SK-N-SH (cell line): Measurements from ENCODE around the gene OR6V1. TPM values are rescaled to one million over a fixed set of nuclear protein-coding genes. Genes with fewer than 3 reads are reported as not detected.

ENCODE experiments used
- CTCF ChIA-PET: fragments of 300-600, 350-600 bp; formaldehyde crosslinking; extraction: SDS; loops from one replicate; lab custom pipeline; 2021; lab: Yijun Ruan, JAX
- POLR2A ChIA-PET: fragments of 350-600 bp; sonication (Branson Sonifier 250); formaldehyde crosslinking; extraction: SDS; loops from one replicate; lab custom pipeline; 2020; ENCODE audit warnings: antibody characterized with exemption, inconsistent platforms; lab: Yijun Ruan, JAX
- DNase-seq: peaks from one replicate; pipeline ENCODE4 v3.0.0; 2012
- H2AFZ ChIP-seq: fragments of 200-600 bp; sonication (generic); 2 replicates; pipeline ENCODE4 v1.8.1; 2016; ENCODE audit warnings: antibody characterized with exemption, mild to moderate bottlenecking, low read depth
- H3F3A ChIP-seq: fragments of 200-600 bp; sonication (generic); replicated peaks from 2 replicates; pipeline ENCODE3; 2016; ENCODE audit warnings: antibody characterized with exemption, mild to moderate bottlenecking; ENCODE audit not compliant: insufficient read depth
- H3K27ac ChIP-seq, 2 experiments: fragments of 200-500 bp in 1 of 2; fragments of 200-600 bp in 1 of 2; sonication (Bioruptor generic) in 1 of 2; sonication (generic), shearing (Covaris generic) in 1 of 2; 2 replicates each; pipeline versions ENCODE4 v1.5.1 to v1.6.1; 2014 to 2016; ENCODE audit warnings: low read depth in 2 of 2, inconsistent platforms in 1 of 2, low read length in 1 of 2, mild to moderate bottlenecking in 1 of 2, mixed read lengths in 1 of 2
- H3K27me3 ChIP-seq: fragments of 200-600 bp; sonication (generic), shearing (Covaris generic); 2 replicates; pipeline ENCODE4 v1.6.1; 2016; ENCODE audit warnings: mixed run types; ENCODE audit not compliant: insufficient read depth
- H3K36me3 ChIP-seq, 2 experiments: fragments of 200-500 bp in 1 of 2; fragments of 200-600 bp in 1 of 2; sonication (Bioruptor generic) in 1 of 2; sonication (generic) in 1 of 2; replicated peaks in 1 of 2; 2 replicates each; pipeline versions ENCODE3 to v1.5.1; 2014 to 2016; ENCODE audit warnings: low read length in 1 of 2, mild to moderate bottlenecking in 1 of 2; ENCODE audit not compliant: insufficient read depth in 2 of 2, control insufficient read depth in 1 of 2
- H3K4me1 ChIP-seq, 2 experiments: fragments of 200-500 bp in 1 of 2; fragments of 200-600 bp in 1 of 2; sonication (Bioruptor generic) in 1 of 2; sonication (generic), shearing (Covaris generic) in 1 of 2; 2 replicates each; pipeline versions ENCODE4 v1.5.1 to v1.6.1; 2014 to 2016; ENCODE audit warnings: low read depth in 1 of 2, low read length in 1 of 2, mixed run types in 1 of 2; ENCODE audit not compliant: insufficient read depth in 2 of 2, control insufficient read depth in 1 of 2
- H3K4me2 ChIP-seq: fragments of 200-600 bp; sonication (generic), shearing (Covaris generic); 2 replicates; pipeline ENCODE4 v1.6.1; 2017; ENCODE audit warnings: mixed run types
- H3K4me3 ChIP-seq, 2 experiments: fragments of 200-500 bp in 1 of 2; fragments of 200-600 bp in 1 of 2; sonication (Bioruptor generic) in 1 of 2; sonication (generic), shearing (Covaris generic) in 1 of 2; 2 replicates each; pipeline versions ENCODE4 v1.5.1 to v1.8.1; 2014 to 2016; ENCODE audit warnings: low read depth in 2 of 2, inconsistent platforms in 1 of 2, low read length in 1 of 2, mild to moderate bottlenecking in 1 of 2, mixed read lengths in 1 of 2, moderate library complexity in 1 of 2
- H3K79me2 ChIP-seq: fragments of 200-600 bp; sonication (generic); 2 replicates; pipeline ENCODE4 v1.8.1; 2017; ENCODE audit warnings: mild to moderate bottlenecking; ENCODE audit not compliant: insufficient read depth
- H3K9ac ChIP-seq: fragments of 200-600 bp; sonication (generic); 2 replicates; pipeline ENCODE4 v1.6.1; 2017; ENCODE audit warnings: mixed run types
- H3K9me2 ChIP-seq: fragments of 200-600 bp; sonication (generic); 2 replicates; pipeline ENCODE4 v1.6.1; 2017; ENCODE audit warnings: mixed run types
- H3K9me3 ChIP-seq: fragments of 200-600 bp; sonication (generic); 2 replicates; pipeline ENCODE4 v1.6.1; 2017; ENCODE audit warnings: mixed run types, mild to moderate bottlenecking, moderate library complexity
- H4K20me1 ChIP-seq: fragments of 200-600 bp; sonication (generic); 2 replicates; pipeline ENCODE4 v1.6.1; 2017; ENCODE audit warnings: mild to moderate bottlenecking, mixed run types; ENCODE audit not compliant: insufficient read depth
- EP300 ChIP-seq, 2 experiments: IDR thresholded peaks; 2 replicates each; pipeline versions ENCODE4 v1.4.0 to v1.6.1; 2012; ENCODE audit warnings: borderline replicate concordance in 1 of 2, low read depth in 1 of 2, low read length in 1 of 2
- FOXM1 ChIP-seq: IDR thresholded peaks from 2 replicates; pipeline ENCODE4 v1.4.0; 2012; ENCODE audit warnings: low read depth, mild to moderate bottlenecking
- RAD21 ChIP-seq: IDR thresholded peaks from 2 replicates; pipeline ENCODE4 v1.6.1; 2012; ENCODE audit warnings: mild to moderate bottlenecking, low read length
- RCOR1 ChIP-seq: fragments of 150-350 bp; IDR thresholded peaks from 2 replicates; pipeline ENCODE4 v1.6.1; 2017; ENCODE audit warnings: antibody characterized with exemption, low read length
- RXRA ChIP-seq: IDR thresholded peaks from 2 replicates; pipeline ENCODE4 v1.4.0; 2012; ENCODE audit warnings: low read depth, mild to moderate bottlenecking, borderline replicate concordance
- SMC3 ChIP-seq: IDR thresholded peaks from 2 replicates; pipeline ENCODE4 v1.6.1; 2012; ENCODE audit warnings: low read depth, low read length, improper control_type of control experiment
- TCF12 ChIP-seq: IDR thresholded peaks from 2 replicates; pipeline ENCODE4 v1.4.0; 2012
- TEAD4 ChIP-seq: IDR thresholded peaks from 2 replicates; pipeline ENCODE4 v1.4.0; 2012; ENCODE audit warnings: mild to moderate bottlenecking, borderline replicate concordance; ENCODE audit not compliant: insufficient read depth
- polyA plus RNA-seq, 3 experiments: library from polyadenylated mRNA; depleted of rRNA; stranded (reverse); fragments of >200 nt; gene quantifications; 2 replicates each; pipeline ENCODE4 v1.2.3, GENCODE V29; 2012
- TF ChIP-seq, protein P1 (sequence below): IDR thresholded peaks from 2 replicates; pipeline ENCODE4; 2012
- TF ChIP-seq, protein P2 (sequence below): fragments of 150-350 bp; IDR thresholded peaks from 2 replicates; pipeline ENCODE4 v1.6.1; 2017; ENCODE audit warnings: antibody characterized with exemption, low read length, low read depth, borderline replicate concordance
- TF ChIP-seq, protein P3 (sequence below): IDR thresholded peaks from 2 replicates; pipeline ENCODE4 v1.4.0; 2012; ENCODE audit warnings: low read depth, borderline replicate concordance
- TF ChIP-seq, protein P4 (sequence below): IDR thresholded peaks from 2 replicates; pipeline ENCODE4 v1.4.0; 2012; ENCODE audit warnings: low read depth
- TF ChIP-seq, protein P5 (sequence below): IDR thresholded peaks from 2 replicates; pipeline ENCODE4 v1.6.1; 2012; ENCODE audit warnings: mild to moderate bottlenecking, low read depth, low read length, moderate library complexity

OR6V1 gene
- polyA plus RNA-seq, 1 of the 3 experiments (the other 2 are of a cell fraction): not detected

DNA sequence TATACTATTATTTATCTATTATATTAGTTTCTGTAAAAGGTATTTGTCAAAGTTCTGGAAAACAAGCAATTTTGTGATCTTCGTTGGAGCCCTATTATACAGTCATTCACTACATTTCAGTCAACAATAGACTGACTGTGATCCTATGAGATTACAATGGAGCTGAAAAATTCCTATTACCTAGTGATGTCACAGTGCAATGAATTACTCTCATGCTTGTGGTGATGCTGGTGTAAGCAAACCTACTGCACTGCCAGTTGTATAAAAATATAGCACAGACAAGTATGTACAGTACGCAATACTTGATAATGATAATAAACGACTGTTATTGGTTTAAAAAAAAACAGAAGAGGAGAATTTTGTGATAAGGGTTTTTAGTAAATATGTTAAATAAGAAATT, 21.4 kb downstream of the OR6V1 start (continued):
- TF ChIP-seq RXRA: no peak
- no peak for TF ChIP-seq RCOR1
- TF ChIP-seq RAD21: no peak

DNA sequence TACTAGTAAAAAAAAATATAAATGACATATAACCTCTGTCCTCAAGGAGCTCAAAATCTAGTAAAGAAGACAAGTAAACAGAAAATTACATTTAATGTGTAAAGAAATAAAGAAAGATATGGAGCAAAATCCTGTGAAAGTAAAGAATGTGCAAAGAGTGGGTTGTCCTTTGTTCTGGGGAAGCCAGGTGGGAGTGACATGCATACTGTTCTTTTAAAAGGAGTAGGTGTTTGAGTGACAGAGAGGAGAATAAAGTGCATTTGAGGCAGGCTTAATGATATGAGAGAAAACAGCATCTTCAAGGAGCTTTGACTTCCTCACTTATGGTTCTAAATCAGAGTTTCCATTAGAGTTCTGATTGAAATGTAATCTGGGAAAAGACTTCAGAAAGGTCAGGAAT, 22.0 kb downstream of the OR6V1 start:
- no peak overlapping the region for H3K4me2 ChIP-seq
- POLR2A ChIA-PET: no interaction called here
- CTCF ChIA-PET: no interaction called here

More for the DNA sequence above, 22.0 kb downstream of the OR6V1 start:
- H4K20me1 ChIP-seq: no peaks in the 10 kb centered on the region
- no peak overlapping the region for H3K4me3 ChIP-seq
- H3K9me3 ChIP-seq: no peaks in the 10 kb centered on the region
- peaks cover 8% of the 10 kb centered on the region; the same call in 1 of the 2 replicates for H3K27me3 ChIP-seq
- no peak overlapping the region for H2AFZ ChIP-seq
- no peaks in the 10 kb centered on the region for H3K9me2 ChIP-seq
- H3K79me2 ChIP-seq: no peaks in the 10 kb centered on the region
- no peaks in the 10 kb centered on the region for H3K4me1 ChIP-seq
- no peak for DNase-seq
- TF ChIP-seq, protein P1, sequence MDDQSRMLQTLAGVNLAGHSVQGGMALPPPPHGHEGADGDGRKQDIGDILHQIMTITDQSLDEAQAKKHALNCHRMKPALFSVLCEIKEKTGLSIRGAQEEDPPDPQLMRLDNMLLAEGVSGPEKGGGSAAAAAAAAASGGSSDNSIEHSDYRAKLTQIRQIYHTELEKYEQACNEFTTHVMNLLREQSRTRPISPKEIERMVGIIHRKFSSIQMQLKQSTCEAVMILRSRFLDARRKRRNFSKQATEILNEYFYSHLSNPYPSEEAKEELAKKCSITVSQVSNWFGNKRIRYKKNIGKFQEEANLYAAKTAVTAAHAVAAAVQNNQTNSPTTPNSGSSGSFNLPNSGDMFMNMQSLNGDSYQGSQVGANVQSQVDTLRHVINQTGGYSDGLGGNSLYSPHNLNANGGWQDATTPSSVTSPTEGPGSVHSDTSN: no peak
- TF ChIP-seq FOXM1 (no peak), TCF12 (no peak), SMC3 (no peak), EP300 (IDR thresholded peaks at IDR 0.05; ENCODE audit: borderline replicate concordance in 1 of 2, low read depth in 1 of 2, low read length in 1 of 2) (no peak), TEAD4 (no peak)
- TF ChIP-seq, protein P2, sequence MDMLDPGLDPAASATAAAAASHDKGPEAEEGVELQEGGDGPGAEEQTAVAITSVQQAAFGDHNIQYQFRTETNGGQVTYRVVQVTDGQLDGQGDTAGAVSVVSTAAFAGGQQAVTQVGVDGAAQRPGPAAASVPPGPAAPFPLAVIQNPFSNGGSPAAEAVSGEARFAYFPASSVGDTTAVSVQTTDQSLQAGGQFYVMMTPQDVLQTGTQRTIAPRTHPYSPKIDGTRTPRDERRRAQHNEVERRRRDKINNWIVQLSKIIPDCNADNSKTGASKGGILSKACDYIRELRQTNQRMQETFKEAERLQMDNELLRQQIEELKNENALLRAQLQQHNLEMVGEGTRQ: no peak
- TF ChIP-seq, protein P3, sequence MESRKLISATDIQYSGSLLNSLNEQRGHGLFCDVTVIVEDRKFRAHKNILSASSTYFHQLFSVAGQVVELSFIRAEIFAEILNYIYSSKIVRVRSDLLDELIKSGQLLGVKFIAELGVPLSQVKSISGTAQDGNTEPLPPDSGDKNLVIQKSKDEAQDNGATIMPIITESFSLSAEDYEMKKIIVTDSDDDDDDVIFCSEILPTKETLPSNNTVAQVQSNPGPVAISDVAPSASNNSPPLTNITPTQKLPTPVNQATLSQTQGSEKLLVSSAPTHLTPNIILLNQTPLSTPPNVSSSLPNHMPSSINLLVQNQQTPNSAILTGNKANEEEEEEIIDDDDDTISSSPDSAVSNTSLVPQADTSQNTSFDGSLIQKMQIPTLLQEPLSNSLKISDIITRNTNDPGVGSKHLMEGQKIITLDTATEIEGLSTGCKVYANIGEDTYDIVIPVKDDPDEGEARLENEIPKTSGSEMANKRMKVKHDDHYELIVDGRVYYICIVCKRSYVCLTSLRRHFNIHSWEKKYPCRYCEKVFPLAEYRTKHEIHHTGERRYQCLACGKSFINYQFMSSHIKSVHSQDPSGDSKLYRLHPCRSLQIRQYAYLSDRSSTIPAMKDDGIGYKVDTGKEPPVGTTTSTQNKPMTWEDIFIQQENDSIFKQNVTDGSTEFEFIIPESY: no peak
- TF ChIP-seq, protein P4, sequence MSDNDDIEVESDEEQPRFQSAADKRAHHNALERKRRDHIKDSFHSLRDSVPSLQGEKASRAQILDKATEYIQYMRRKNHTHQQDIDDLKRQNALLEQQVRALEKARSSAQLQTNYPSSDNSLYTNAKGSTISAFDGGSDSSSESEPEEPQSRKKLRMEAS: no peak
- TF ChIP-seq, protein P5, sequence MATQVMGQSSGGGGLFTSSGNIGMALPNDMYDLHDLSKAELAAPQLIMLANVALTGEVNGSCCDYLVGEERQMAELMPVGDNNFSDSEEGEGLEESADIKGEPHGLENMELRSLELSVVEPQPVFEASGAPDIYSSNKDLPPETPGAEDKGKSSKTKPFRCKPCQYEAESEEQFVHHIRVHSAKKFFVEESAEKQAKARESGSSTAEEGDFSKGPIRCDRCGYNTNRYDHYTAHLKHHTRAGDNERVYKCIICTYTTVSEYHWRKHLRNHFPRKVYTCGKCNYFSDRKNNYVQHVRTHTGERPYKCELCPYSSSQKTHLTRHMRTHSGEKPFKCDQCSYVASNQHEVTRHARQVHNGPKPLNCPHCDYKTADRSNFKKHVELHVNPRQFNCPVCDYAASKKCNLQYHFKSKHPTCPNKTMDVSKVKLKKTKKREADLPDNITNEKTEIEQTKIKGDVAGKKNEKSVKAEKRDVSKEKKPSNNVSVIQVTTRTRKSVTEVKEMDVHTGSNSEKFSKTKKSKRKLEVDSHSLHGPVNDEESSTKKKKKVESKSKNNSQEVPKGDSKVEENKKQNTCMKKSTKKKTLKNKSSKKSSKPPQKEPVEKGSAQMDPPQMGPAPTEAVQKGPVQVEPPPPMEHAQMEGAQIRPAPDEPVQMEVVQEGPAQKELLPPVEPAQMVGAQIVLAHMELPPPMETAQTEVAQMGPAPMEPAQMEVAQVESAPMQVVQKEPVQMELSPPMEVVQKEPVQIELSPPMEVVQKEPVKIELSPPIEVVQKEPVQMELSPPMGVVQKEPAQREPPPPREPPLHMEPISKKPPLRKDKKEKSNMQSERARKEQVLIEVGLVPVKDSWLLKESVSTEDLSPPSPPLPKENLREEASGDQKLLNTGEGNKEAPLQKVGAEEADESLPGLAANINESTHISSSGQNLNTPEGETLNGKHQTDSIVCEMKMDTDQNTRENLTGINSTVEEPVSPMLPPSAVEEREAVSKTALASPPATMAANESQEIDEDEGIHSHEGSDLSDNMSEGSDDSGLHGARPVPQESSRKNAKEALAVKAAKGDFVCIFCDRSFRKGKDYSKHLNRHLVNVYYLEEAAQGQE: no peak
- no peaks in the 10 kb centered on the region for H3K36me3 ChIP-seq
- no peak overlapping the region for H3K27ac ChIP-seq
- H3F3A ChIP-seq: no peaks in the 10 kb centered on the region
- no peak overlapping the region for H3K9ac ChIP-seq
